Ovary (tissue), 10 donors: ENCODE measurements around the gene ZNF391. TPM values are rescaled to one million over a fixed set of nuclear protein-coding genes. Genes with fewer than 3 reads are reported as not detected.

Experiments used
- DNase-seq, 5 donors: peaks; one replicate each; pipeline ENCODE4 v3.0.0-alpha.2; 2019 to 2020
- H3K27ac ChIP-seq, 2 donors: fragments of 200-600 bp; one replicate each; pipeline versions ENCODE4 v1.5.1 to v1.8.0; 2019 to 2022
- H3K27me3 ChIP-seq: fragments of 200-600 bp; one replicate; pipeline ENCODE4 v1.8.0; 2022
- H3K36me3 ChIP-seq: fragments of 200-600 bp; sonication (generic); one replicate; pipeline ENCODE4 v1.5.1; 2019
- H3K4me1 ChIP-seq: one replicate; pipeline ENCODE4 v1.8.1; 2013; ENCODE audit warnings: mild to moderate bottlenecking, moderate library complexity; ENCODE audit not compliant: insufficient read depth
- H3K4me3 ChIP-seq: fragments of 200-600 bp; sonication (generic); one replicate; pipeline ENCODE4 v1.5.1; 2017
- H3K9me3 ChIP-seq, 2 donors: fragments of 200-600 bp in 1 of 2; sonication (generic) in 1 of 2; one replicate each; pipeline versions ENCODE4 v1.5.1 to v1.8.1; 2013 to 2019; ENCODE audit warnings: mild to moderate bottlenecking in 1 of 2, moderate library complexity in 1 of 2
- EP300 ChIP-seq: sonication (generic); formaldehyde crosslinking; IDR thresholded peaks from one replicate; pipeline ENCODE4 v1.6.1; 2017; ENCODE audit warnings: antibody characterized with exemption
- POLR2A ChIP-seq: fragments of 450-650 bp; IDR thresholded peaks from one replicate; pipeline ENCODE4 v1.6.1; 2017; ENCODE audit warnings: antibody characterized with exemption, mild to moderate bottlenecking, moderate library complexity
- WGBS, 3 donors: extraction: QIAGEN DNeasy Blood & Tissue Kit in 1 of 3; methylation state at CpG; one replicate each; pipeline versions ENCODE4 v1.1.5 to v1.1.7; 2013 to 2017; 5-methylcytosine and 5-hydroxymethylcytosine counted together
- intact Hi-C, 4 donors: fragments of 100-400 bp; cut with DNase I; formaldehyde crosslinking; loops; one replicate each; pipeline versions ENCODE4 v1.11.0 to v1.15.1; 2022 to 2023
- long read RNA-seq, 3 donors: library from polyadenylated mRNA in 2 of 3; unstranded in 2 of 3; transcript quantifications; one replicate each; pipeline ENCODE4 v2.0.0 and lab custom pipeline, GENCODE V29; 2021 to 2026
- polyA plus RNA-seq, 2 donors: library from polyadenylated mRNA; stranded (reverse); fragments of 200-250 nt in 1 of 2; fragments of 350-450 nt in 1 of 2; fragmentation: Illumina TruSeq in 1 of 2; extraction: RNeasy Lipid Tissue Mini Kit (QIAGEN cat#74804) in 1 of 2; gene quantifications; one replicate each; pipeline ENCODE4 v1.2.3, GENCODE V29; 2013 to 2014
- total RNA-seq, 7 donors: library from RNA; depleted of rRNA in 2 of 7; stranded (reverse); fragments of >200 nt in 2 of 7; fragmentation: NEBNext Ultra II Directional in 3 of 7; extraction: Animal tissue kit (Norgen Biotek cat#: 25700) in 3 of 7; gene quantifications; one replicate each; pipeline versions ENCODE4 v1.1.0 to v1.2.4, GENCODE V29; 2016 to 2023
- TF ChIP-seq, protein P1 (sequence below), 3 donors: fragments of 450-650 bp in 2 of 3; fragments of 200-600 bp in 1 of 3; IDR thresholded peaks; one replicate each; pipeline versions ENCODE4 v1.5.1 to v1.8.0; 2016 to 2022; ENCODE audit warnings: antibody characterized with exemption in 3 of 3, mild to moderate bottlenecking in 1 of 3
- donor health status: DM: no; HTN: no; CAD: no; lungs with moderate emphysema.
- donor health status: DM: no; HTN: no; CAD: no.
- donor health status: Bipolar disorder and iron deficiency.
- donor health status: DM: yes; HTN: yes; CAD: no.
- donor health status: DM: no; HTN: no; CAD: no.
- donor health status: DM: yes; HTN: yes; CAD: no.

Gene ZNF391
- 10 to 100 TPM in 1 of 7 donors, 1 to 10 TPM in 6; 2.3 to 10.1 (median 6.0) TPM for total RNA-seq
- 1 to 10 TPM; 3.6 to 6.0 TPM for polyA plus RNA-seq
- long read RNA-seq, donor 1, full-length matches to known transcripts, result 2 of 4 reads
- long read RNA-seq, donor 1, partial matches to known transcripts, result 1 of 4 reads
- long read RNA-seq, donor 1, other reads (novel, unspliced or antisense), result 1 of 4 reads
- long read RNA-seq, donor 2, full-length matches to known transcripts, result 10 of 10 reads
- long read RNA-seq, donor 2, partial matches to known transcripts, result 0 of 10 reads
- long read RNA-seq, donor 2, other reads (novel, unspliced or antisense), result 0 of 10 reads
- long read RNA-seq, donor 3, full-length matches to known transcripts, result 8 of 10 reads
- long read RNA-seq, donor 3, partial matches to known transcripts, result 0 of 10 reads
- long read RNA-seq, donor 3, other reads (novel, unspliced or antisense), result 2 of 10 reads

- 0 to 1% (median 0%) methylated on average over 49 of the region's 49 CpGs for WGBS, 3 donors
- Histone ChIP-seq H3K27me3 (no peaks in the 10 kb centered on the region), H3K27ac (peak within 1 kb of the TSS; percentile 56 to 64), H3K4me1 (peaks cover 1% of the 10 kb centered on the region), H3K36me3 (no peaks in the 10 kb centered on the region), H3K4me3 (peak within 1 kb of the TSS; percentile 51), H3K9me3 (no peaks in the 10 kb centered on the region)
- intact Hi-C loops, result no loop called here
- DNase-seq, result peak; percentile 55 to 78 (median 62)
- TF ChIP-seq POLR2A, result no peak
- TF ChIP-seq, protein P1, sequence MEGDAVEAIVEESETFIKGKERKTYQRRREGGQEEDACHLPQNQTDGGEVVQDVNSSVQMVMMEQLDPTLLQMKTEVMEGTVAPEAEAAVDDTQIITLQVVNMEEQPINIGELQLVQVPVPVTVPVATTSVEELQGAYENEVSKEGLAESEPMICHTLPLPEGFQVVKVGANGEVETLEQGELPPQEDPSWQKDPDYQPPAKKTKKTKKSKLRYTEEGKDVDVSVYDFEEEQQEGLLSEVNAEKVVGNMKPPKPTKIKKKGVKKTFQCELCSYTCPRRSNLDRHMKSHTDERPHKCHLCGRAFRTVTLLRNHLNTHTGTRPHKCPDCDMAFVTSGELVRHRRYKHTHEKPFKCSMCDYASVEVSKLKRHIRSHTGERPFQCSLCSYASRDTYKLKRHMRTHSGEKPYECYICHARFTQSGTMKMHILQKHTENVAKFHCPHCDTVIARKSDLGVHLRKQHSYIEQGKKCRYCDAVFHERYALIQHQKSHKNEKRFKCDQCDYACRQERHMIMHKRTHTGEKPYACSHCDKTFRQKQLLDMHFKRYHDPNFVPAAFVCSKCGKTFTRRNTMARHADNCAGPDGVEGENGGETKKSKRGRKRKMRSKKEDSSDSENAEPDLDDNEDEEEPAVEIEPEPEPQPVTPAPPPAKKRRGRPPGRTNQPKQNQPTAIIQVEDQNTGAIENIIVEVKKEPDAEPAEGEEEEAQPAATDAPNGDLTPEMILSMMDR (IDR thresholded peaks at IDR 0.05), result no peak
- no peak for TF ChIP-seq EP300
These were observed at the start of gene ZNF391 for GRCh38 chr6:27388293-27389197. Gene ZNF391, plus strand, starts transcription at chr6:27388759. Its CDS starts 11,612 bp downstream, at chr6:27400371.

DNA sequence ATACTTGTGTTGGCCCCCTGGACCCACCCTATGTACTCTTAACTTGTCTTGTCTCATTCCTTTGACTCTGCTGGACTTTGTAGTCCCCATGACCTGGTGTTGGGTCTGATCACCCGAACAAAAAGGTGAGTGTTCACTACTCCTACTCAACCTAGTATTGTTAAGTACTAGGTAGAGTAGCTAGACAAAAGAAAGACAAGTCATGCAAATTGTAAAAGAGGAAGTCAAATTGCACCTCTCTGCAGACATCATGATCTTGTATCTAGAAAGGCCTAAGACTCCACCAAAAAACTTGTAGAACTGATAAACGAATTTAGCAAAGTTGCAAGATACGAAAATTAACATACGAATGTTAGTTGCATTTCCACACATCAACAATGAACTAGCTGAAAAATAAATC is 35.7 kb upstream of the ZNF391 start:
- 78 to 84% (median 79%) methylated on average over 4 of the region's 4 CpGs for WGBS, 3 donors
- intact Hi-C loops, result no loop called here
- H3K36me3 ChIP-seq, result no peaks in the 10 kb centered on the region

DNA sequence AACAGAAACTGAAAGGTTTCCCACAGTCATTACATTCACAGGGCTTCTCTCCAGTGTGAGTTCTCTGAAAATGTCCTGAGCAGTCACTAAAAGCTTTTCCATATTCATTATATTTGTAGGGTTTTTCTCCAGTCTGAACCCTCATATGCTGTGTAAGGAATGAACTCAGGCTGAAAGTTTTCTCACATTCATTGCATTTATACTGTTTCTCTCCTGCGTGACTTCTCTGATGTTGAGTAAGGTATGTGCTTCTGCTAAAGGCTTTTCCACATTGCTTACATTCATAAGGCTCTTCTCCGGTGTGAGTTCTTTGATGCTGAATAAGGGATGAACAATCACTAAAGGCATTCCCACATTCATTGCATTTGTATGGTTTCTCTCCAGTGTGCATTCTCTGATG is 29.8 kb upstream of the ZNF391 start:
- intact Hi-C loops, result no loop called here
- no peak for DNase-seq
- TF ChIP-seq EP300, result no peak
- WGBS, 3 donors, result 66 to 69% (median 67%) methylated on average over 2 of the region's 2 CpGs
- H3K27me3 ChIP-seq, result no peaks in the 10 kb centered on the region
- no peak overlapping the region for H3K4me3 ChIP-seq
- H3K9me3 ChIP-seq, result peaks cover 0 to 8% of the 10 kb centered on the region in 2 donors
- no peak overlapping the region for H3K27ac ChIP-seq
- H3K36me3 ChIP-seq, result no peaks in the 10 kb centered on the region
- no peaks in the 10 kb centered on the region for H3K4me1 ChIP-seq

More for the DNA sequence above, 35.7 kb upstream of the ZNF391 start:
- no peaks in the 10 kb centered on the region for H3K4me1 ChIP-seq
- H3K27ac ChIP-seq, result no peak overlapping the region
- no peak for TF ChIP-seq POLR2A
- no peak for TF ChIP-seq EP300
- TF ChIP-seq, protein P1 (IDR thresholded peaks at IDR 0.05), result no peak
- no peaks in the 10 kb centered on the region for H3K9me3 ChIP-seq
- DNase-seq, result no peak
- H3K4me3 ChIP-seq, result no peak overlapping the region
- H3K27me3 ChIP-seq, result no peaks in the 10 kb centered on the region

GRCh38 chr6:27359231-27359630 is 29.3 kb upstream of the ZNF391 start:
- WGBS, 3 donors, result 94 to 100% (median 100%) methylated on average over 1 of the region's 1 CpG
- TF ChIP-seq EP300 (no peak), POLR2A (no peak)
- TF ChIP-seq, protein P1 (IDR thresholded peaks at IDR 0.05), result no peak
- intact Hi-C loops, result no loop called here

More at GRCh38 chr6:27359231-27359630, 29.3 kb upstream of the ZNF391 start:
- Histone ChIP-seq H3K27me3 (no peaks in the 10 kb centered on the region), H3K27ac (no peak overlapping the region), H3K36me3 (no peaks in the 10 kb centered on the region), H3K9me3 (peaks cover 0 to 8% of the 10 kb centered on the region in 2 donors), H3K4me1 (no peaks in the 10 kb centered on the region), H3K4me3 (no peak overlapping the region)
- DNase-seq, result no peak
